Muscle of arm (tissue), 14 donors: Measurements from ENCODE around the gene POU3F1. TPM values are rescaled to one million over a fixed set of nuclear protein-coding genes. Genes with fewer than 3 reads are reported as not detected.

Source experiments
- DNase-seq: peaks from one replicate; pipeline ENCODE4 v3.0.0-alpha.2; 2013
- long read RNA-seq, 11 donors: transcript quantifications; one replicate each; lab custom pipeline, GENCODE V29; 2026
- polyA plus RNA-seq, 12 donors: library from polyadenylated mRNA; unstranded; fragments of 120-200 nt; gene quantifications; one replicate each; pipeline ENCODE4 v1.2.1, GENCODE V29; 2013; ENCODE audit not compliant: insufficient read length in 12 of 12

POU3F1 gene
- polyA plus RNA-seq, result 1 to 10 TPM in 3 of 12 donors, under 1 TPM in 7, not detected in 2; 0.31 to 3.3 (median 0.72) TPM
- long read RNA-seq, donor 1, result 0 reads
- long read RNA-seq, donor 2, partial matches to known transcripts, result 0 of 1 reads
- long read RNA-seq, donor 2, other reads (novel, unspliced or antisense), result 0 of 1 reads
- long read RNA-seq, donor 3, result 0 reads
- long read RNA-seq, donor 4, partial matches to known transcripts, result 0 of 3 reads
- long read RNA-seq, donor 4, other reads (novel, unspliced or antisense), result 0 of 3 reads
- long read RNA-seq, donor 5, partial matches to known transcripts, result 0 of 1 reads
- long read RNA-seq, donor 5, other reads (novel, unspliced or antisense), result 0 of 1 reads
- long read RNA-seq, donor 6, partial matches to known transcripts, result 0 of 1 reads
- long read RNA-seq, donor 6, other reads (novel, unspliced or antisense), result 0 of 1 reads
- long read RNA-seq, donor 7, result 0 reads
- long read RNA-seq, donor 8, partial matches to known transcripts, result 0 of 1 reads
- long read RNA-seq, donor 8, other reads (novel, unspliced or antisense), result 0 of 1 reads
- long read RNA-seq, donor 9, result 0 reads
- long read RNA-seq, donor 10, partial matches to known transcripts, result 0 of 1 reads
- long read RNA-seq, donor 10, other reads (novel, unspliced or antisense), result 0 of 1 reads
- long read RNA-seq, donor 11, partial matches to known transcripts, result 0 of 2 reads
- long read RNA-seq, donor 11, other reads (novel, unspliced or antisense), result 0 of 2 reads

DNA sequence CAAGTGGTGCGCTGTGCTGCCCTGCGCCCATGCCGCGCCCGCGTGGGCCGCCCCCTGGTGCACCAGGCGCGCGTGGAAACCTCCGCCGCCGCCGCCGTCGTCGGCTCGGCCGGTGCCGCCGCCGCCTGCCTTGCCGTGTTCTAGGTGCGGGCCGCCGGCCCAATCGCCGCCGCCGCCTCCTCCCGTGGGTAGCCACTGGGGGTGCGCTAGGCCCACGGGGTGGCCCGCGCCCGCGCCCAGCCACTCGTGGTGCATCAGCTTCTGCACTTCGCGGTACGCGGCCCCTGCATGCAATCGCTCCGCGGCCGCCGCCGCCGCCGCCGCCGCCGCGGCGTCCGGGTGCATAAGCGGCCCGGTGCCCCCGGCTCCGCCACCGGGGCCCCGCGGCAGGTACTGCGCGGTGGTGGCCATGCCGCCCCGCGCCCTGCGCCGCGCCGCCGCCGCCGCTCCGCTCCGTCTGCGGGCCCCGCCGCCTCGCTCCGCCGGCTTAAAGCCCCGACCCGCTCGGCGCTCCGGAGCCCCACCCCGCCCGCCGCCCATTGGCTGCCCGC, at the start of gene POU3F1:
Gene POU3F1 (minus strand): TSS at position 461 of the 551 bp plus-strand sequence. CDS start 50 bp downstream, at position 411.
- no peak for DNase-seq

DNA sequence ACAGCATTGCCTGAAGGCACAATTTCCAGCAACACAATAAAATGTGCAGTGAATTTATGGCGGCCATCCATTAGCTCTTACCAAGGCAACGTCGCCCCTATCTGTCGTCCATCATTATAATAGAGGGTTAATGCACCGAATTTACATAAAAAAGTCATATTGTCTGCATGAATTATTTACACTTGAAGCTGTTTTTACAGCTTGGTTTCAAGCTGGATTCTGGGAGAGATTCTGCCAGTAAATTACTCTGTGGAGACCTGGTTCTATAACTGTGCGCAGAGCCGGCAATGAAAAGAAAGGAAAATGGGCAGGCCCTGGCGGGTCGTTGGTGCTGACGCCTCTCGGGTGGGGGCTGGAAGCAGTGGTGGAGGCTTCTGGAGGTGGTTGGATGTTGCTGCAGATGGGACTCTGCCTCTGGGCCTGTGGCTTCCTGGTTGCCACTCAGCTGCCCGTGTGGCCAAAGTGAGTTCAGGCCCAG, 48.9 kb upstream of the POU3F1 start:
- no peak for DNase-seq

DNA sequence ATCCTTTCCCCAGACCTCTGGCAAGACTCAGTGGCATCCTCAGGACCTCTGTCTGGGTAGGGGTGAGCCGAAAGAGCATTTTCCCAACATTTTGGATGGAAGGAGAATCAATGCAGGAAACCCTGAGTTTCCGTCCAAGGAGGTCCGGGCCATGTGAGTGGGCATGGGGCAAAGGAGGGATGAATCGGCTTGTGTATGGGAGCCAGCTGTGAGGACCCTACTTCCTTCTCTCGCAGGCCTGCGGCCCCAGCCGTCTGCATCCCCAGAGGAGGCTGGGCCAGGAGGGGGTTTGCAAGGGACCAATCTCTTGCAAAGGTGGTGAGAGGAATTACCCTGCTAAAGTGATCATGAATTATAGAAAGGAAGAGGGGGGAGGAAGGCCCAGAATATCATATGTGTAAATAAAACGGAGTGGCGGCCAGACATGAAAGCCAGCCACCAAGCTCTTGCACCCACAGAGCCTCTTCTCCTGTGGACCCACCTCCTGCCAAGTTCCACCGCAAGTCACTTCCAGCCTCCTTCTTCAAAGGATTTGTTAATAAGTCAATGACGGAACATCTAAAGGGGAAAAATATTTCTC, 48.2 kb upstream of the POU3F1 start:
- no peak for DNase-seq

DNA sequence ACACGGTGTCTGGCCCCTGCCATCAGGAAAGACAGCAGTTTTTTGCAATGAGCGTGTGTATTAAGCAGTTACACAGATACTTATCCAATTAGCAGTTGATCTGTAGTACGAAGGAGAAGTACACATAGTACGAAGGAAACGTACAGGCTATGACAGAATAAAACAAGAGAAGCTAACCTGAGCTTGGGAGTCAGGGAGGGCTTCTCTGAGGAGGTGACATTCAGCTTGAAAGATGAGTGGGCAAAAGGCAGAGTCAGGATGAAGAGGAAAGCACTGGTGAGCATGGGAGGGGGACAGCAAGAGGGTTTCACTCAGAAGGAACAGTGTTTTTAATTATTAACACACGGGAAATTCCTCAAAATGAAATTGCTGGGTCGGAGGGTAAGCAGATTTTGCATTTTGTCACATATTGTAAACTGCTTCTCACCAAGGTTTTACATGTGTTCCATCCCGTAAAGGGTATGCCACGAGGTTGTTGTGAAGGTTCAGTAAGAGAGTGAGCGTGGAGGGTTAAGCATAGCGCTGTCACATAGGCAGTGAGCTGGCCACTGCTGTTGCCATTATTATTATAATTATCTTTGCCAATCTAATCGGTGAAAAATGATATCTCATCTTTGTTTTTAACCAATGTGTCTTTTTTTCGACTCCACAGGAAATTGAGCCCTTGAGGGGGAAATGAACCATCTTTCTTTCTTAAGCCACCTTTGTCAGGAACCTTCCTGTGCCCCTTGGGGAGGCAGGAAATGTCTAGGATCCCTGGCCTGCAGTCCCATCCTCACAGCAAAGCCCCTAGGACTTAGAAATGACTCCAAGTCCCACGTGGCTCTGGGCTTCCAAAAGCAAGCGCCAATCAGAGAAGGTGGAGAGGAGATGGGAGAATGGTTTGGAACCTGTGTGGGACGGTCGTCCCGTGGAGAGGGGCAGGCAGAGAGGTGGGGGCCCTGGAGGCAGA, 47.3 kb upstream of the POU3F1 start:
- DNase-seq, result no peak

DNA sequence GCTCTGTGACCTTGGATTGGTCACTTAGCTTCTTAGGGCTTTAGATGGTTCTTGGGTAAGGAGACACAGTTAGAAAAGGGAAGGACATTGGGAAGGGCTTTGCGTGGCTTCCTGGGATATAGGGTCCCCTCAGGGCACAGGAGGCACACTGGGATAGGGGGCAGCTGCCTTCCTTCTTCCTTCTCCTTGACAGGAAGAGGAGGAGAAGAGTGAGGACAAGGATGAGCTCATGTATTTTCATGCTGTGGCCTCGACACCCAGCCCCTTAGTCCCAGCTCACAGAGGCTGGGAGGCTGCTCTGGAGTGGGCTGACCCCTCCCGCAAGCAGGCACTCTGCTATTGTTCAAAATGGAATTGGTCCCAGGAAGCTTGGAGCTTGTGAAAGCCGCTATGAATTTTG, 45.7 kb upstream of the POU3F1 start:
- no peak for DNase-seq

DNA sequence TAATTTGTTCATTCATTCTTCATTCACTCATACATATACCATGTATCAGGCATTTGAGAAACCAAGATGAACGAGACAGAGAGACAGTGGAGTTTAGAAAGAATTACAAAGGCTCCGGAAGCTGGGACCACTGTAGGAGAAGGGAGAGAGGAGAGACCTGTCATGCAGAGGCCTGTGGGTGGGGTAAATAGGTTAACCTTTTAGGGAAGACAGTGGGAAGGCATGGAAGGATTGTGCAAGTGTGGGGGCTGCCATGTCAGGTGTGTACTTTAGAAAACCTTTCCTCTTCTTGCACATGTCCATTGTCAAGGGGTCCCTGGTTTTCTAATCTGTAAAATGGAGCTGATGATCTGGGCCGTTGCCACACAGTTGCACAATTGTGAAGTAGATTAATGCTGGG, 44.2 kb upstream of the POU3F1 start:
- no peak for DNase-seq

DNA sequence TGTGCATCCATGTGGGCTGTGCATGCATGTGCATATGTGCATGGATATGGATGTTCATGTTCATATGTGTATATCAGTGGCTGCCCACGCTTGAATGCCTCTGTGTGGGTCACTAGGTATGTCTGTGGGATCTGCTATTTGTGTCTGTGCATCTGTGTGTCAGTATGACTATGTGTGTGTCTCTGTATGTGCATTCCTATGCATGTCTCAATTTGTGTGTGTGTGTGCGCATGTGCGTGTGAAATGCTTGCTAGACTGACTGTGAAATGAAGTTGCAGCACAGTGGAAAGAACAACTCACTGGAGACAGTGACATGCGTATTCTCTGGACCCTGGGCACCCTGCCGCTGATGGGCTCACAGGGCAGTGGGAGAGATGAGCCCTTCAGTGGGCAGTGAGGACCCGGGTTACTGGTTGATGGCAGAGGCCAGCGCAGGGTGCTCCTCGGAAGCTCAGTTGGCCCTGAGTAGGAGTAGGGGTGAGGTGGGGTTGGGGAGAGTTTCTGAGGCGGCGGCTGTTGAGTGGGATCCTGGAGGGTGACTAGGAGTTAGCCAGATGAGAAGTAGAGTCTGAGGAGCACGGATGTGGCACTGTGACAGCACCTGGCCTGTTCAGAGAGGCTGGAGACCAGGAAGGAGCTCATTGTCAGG, 43.2 kb upstream of the POU3F1 start:
- no peak for DNase-seq

DNA sequence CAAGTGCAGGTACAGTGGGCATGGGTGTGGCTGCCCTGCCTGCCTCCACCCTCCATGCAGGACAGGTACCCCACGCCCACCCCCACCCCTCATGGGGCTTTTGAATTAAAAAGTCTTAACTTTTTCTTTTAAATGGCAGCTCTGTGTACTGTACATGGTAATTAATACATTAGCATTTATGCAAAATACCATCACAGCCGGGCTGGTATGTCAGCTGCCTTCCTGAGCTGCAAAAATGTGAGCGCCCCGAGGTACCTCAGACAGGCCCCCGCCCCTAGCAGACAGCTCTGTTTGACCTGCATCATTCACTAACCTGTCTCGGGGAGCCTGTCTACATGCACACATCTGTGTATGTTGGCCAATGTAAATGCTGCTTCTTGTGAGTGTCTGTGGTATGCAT, 42.2 kb upstream of the POU3F1 start:
- DNase-seq, result no peak

DNA sequence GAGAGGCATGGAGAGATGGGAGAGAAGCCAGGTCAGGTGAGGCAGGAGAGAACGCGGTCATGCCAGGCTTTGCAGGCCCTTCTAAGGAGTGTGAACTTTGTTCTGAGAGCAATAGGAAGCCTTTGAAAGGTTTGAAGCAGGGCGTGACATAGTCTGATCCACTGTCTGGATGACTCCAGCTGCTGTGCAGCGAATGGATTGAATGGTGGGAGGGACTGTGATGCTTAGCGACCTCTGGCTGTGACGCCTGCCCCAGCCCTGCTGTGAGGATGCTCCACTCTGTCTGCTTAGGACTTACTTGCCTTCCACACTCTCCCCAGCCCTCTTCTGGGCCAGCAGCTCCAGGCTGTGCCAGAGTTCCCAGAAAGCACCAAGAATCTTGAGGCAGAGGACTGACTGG, 41.8 kb upstream of the POU3F1 start:
- no peak for DNase-seq

DNA sequence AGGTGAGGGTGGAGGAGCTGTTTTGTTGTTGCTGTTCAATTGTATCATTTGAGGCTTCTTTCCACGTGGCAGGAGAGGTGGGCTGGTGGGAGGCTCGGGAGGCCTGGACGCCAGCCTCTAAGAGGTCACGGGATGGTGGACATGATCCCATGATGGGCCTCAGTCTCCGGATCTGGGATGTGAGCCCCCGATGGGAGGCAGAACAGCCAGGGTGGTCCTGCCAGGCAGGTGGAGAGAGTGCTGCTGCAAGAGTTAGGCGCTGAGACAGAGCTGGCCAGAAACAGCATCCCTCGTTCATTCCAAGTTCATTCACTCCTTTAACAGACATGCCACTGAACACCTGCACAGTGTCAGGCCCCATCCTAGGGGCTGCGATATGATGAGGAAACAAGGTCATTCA, 41.1 kb upstream of the POU3F1 start:
- no peak for DNase-seq

DNA sequence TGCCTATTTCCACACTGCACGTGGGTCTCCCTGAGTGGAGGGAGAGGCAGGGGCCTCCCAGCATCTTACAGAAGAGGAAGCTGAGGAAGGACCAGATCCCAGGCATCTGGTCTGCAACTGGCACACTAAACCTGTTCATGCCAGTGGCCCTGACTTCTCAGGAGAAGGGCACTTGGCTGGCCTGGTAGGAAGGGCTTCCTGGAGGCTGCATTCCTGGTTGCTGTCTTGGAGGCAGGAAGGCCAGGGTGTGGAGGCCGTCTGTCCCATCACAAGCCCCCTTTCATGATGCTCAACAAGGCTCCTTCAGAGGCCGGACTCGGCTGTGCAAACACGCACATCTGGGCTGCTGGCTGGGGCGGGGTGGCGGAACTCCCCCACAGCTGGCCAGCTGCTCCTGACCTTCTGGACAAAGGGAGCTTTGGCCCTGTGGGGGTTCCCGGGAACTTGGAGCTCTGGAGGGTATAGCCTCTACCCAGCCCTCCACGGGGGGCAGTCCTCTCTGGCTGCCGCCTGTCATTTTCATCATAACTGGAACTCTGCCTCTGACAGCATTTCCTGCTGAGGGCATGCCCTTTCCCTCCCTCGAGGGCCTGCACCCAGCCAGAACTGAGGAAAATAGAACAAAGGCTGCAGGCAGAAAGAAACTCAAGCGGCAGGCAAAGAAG, 39.2 kb upstream of the POU3F1 start:
- peak; percentile 28 for DNase-seq

DNA sequence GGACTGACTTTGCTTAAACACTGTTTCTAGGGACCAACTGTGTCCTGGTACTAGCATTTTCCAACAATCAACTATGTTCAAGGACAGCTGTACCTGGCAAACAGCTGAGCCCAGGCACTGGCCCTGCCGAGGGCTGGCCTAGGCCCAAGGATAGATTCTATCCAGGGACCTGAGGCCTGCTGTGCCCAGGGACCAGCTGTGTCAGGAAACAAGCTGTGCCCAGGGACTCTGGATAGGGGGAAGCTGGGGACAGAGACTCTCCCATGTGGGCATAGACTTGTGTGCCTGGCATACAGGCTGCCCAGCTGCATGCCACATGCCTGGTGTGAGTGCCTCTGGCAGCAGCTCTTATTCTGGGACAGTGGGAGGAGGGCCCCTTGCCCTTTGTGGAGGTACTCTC, 38.1 kb upstream of the POU3F1 start:
- DNase-seq, result no peak

DNA sequence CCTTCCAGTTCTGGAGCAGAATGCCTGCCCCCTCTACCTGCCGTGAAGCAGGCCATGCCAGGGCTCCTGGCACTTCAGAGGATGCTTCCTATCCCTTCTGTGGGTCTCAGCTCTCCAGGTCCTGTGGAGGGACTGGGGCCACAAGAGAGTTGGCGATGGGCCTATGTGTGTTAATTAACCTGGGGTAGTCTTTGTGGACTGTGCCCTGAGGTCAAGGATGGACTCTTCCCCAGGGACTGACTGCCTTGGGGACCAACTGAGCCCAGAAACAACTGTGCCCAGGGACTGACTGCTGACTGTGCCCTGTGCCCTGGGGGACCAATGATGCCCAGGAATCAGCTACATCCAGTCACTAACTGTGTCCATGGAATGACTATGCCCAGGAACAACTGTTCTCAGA, 37.5 kb upstream of the POU3F1 start:
- no peak for DNase-seq

DNA sequence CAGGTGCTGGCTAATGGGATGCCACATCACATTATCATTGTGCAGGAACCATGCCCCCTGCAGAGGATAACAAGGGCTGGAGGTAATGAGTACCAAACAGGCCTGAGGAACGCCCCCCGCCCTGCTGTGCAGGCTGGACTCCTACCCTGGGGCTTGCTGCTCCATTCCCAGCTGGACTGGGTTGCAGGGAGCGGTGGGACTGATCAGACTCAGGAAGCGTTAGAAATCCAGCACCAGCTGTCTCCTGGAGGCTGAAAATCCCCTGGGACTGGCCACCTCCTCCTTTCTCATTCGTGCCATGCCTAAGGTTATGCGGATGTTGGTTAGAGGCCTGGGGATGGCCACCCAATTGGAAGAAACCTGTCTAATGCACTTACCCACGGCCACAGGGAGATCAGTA, 36.9 kb upstream of the POU3F1 start:
- no peak for DNase-seq

DNA sequence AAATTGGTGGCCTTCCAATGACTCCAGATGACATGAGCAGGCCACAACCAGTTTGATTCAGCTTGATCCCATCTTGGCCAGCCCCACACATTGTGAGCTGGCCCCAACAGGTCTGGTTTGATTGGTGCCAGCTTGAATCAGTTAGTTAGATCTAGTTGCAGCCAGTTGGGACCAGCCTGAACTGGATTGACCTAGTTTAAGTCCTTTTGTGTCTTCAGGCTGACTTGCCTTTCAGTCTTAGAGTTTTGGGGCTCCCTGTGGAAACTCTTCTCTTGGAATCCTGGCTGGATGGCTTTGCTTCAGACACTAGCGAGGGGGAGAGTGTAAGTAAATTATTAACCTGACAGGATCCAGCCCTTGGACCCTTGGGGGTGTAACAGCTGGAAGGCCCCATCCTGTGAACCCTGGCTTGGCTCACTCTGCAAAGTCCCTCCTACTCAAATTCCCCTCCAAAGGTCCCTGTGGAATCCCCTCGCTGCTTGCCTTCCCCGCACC, 36.2 kb upstream of the POU3F1 start:
- peak; percentile 31 for DNase-seq

DNA sequence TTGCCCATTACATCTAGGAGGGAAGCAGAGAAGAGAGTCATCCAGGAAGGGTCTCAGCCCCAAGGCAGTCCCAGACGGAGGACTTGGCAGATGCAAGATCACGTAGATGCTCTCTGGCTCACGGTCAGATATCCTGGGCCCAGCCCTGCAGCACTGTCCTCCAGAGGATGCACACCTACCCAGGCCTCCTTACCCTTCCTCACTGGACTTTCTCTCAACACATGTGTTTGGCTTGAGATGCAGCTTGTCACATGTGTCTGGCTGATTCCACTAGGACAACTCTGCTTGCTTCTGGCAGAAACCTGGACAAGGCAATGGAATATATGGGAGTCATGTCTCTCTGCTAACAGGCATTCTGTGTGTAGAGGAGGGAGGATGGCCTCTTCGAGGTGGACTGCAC, 32.4 kb upstream of the POU3F1 start:
- DNase-seq, result peak; percentile 27

DNA sequence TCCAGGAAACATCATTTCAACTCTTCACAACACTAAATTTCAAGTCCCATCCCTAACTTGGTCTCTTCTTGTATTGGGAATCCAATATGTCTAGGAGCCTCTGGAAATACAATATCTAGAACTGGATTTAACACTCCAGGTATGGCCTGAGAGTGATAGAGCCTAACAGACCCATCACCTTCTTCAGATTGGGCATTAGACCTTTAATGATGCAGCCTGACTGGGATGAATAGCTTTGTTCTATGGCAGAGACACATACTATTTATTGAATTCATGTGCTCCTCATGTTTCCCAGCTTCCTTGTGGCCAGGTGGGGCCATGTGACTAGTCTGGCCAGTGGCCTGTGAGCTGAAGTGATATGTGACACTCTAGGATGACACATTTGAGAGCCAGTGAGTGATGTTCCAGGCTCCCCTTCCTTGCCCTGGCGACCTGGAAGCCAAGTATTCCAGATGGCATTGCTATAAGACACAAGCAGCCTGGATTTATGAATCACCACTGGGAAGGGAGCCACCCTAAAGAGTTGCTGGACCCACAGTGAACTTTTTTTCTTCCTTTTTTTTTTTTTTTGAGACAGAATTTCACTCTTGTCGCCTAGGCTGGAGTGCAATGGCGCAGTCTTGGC, 31.0 kb upstream of the POU3F1 start:
- no peak for DNase-seq

DNA sequence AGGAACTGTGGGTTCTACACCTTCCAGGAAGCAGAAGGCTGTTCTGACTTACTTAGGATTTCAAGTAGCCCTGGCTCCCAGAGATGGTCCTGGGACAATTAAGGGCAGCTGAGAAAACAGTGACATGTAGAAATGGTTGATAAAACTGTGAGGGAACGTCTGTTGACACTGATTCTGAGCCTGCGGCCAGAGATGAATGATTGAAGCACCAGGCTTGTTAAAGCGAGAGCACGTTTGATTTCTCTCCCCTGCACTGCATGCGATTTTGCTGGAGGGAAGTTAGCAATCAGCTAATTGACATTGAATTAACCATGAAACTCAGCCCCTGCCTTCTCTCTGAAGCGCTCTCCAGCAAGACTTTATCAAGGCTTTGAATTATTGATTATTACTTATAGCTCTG, 29.9 kb upstream of the POU3F1 start:
- no peak for DNase-seq

DNA sequence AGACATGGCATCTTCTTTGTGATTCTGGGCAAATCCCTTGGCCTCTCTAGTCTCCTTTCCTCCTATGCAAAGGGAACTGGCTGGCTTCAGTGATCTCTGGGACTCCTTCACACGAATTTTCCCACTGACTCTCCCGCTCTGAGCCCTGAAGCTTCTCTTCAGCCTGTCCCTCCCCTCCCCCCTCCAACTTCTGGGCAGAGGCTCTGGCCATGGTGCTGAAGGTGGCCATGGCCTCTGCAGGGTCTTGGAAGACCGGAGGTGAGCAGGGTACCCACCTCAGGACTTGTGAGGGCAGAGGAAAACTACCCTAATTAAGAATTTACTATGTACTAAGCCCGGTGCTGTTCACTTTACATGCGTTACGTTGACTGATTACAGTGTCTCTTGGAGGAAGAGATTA, 29.4 kb upstream of the POU3F1 start:
- DNase-seq, result peak; percentile 52

DNA sequence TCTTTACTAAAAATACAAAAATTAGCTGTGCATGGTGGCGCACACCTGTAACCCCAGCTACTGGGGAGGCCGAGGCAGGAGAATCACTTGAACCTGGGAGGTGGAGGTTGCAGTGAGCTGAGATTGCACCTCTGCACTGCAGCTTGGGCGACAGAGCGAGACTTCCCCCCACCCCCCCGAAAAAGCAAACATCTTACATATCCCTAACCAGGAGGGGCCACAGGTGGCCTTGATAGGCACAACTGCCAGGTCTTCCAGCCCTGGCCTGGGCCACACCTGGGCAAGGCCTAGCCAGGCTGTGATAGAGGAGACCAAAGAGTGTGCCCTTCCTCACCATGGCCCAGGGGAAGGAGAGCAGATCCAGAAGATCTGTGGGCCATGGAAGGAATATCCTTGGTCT, 28.6 kb upstream of the POU3F1 start:
- DNase-seq, result no peak
